ENCODE measurements around the gene EEF1AKMT2.
"Not testable (repeated sequence)": the region's sequence is repeated elsewhere in the genome, so short reads cannot be mapped to it uniquely, and the experiment has no call there.

EEF1AKMT2 gene

DNA sequence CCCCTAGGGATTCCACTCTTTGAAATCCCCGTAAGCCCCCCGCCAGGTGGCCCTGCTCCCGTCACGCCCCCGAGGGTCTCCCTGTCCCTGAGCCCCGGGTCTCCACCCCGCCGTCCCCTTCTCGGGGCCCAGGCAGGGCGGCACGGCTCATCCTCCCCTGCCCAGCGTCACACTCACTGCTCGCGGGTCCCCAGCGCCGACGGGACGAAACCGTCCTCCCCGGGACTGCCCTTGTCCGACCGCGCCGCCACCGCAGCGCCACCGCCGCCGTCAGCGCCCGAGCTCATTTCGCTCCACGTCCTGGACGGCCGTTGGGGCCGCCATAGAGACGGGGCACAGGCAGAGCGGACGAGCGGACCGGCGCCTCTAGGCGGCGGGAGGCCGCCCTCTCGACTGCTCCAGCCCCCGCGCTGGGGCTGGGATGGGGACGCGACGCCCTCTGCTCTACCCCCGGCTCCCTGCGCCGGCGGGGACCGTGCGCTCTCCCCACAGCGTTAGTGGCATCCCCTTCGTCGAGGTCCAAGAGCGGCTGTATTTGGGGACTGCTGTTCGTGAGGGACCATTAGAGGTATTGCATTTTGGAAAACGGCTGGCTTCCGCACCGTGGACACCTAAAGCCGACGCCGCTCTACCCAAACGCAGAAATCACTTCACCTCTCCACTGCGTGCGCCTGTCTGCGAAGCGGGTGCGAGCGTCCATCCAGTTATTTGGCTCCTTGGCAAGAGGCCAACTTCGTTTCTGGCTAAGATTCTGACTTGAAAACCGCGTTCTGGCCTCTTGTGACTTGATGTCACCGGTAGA is at the start of gene EEF1AKMT2:
Gene EEF1AKMT2 (minus strand): TSS at position 341 of the 802 bp plus-strand sequence. CDS start 54 bp downstream, at position 287.
- DNase-seq (ENCODE audit: low spot score) = peak; percentile 92

DNA sequence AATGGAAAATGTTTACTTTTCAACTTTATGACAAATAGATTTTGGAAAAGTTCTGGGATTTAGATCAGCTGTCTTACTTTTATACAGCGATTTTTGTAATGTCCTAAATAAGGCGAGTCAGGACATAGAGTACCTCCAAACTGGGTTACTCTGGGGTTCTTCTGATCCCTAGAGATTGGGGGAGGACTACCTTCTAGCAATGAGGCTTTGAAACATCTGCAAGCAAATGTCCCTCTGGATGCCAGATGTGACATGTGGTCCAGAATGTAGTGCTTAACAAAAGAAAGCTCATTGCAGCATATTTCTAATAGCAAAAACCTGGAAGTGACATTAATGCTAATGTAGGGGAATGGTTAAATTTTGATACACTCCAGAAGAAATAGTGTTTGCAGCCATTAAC is 46.0 kb upstream of the EEF1AKMT2 start:
- no peak for DNase-seq (ENCODE audit: low spot score)

DNA sequence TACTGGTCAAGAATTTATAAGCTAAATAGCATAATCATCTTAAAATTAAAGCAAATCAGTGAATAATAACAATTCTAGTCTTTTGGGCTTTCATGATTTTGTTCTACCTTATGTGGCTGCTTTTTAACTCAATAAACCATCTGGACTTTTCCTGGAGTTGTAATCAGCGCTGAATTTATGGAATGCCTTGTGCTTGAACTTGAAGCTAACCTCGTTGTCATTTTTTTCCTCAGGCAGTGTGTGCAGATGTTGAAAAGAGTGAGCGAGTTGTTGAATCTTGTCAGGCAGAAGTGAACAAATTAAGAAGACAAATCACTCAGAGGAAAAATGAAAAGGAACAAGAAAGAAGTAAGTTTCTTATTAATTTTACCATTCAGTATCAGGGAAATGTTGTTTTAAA is 39.4 kb upstream of the EEF1AKMT2 start:
- DNase-seq (ENCODE audit: low spot score) = no peak

DNA sequence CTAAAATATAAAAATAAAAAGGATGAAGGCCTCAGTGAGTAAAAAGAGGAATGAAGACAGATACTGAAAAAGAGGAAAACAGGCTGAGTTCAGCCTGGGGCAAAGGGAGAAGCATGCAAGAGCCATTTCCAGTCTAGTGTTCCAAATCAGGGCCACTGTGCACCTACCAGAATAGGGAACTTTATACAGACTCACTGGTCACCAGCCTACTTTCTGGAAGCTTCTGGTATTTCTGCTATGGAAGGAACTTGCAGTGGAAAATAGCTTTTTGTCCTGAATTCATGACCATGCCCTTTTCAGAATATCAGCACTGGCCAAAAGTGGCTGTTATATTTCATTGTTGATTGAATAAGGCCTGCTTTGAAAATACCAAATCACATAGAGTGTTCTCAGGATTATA is 38.8 kb upstream of the EEF1AKMT2 start:
- DNase-seq (ENCODE audit: low spot score) = no peak

DNA sequence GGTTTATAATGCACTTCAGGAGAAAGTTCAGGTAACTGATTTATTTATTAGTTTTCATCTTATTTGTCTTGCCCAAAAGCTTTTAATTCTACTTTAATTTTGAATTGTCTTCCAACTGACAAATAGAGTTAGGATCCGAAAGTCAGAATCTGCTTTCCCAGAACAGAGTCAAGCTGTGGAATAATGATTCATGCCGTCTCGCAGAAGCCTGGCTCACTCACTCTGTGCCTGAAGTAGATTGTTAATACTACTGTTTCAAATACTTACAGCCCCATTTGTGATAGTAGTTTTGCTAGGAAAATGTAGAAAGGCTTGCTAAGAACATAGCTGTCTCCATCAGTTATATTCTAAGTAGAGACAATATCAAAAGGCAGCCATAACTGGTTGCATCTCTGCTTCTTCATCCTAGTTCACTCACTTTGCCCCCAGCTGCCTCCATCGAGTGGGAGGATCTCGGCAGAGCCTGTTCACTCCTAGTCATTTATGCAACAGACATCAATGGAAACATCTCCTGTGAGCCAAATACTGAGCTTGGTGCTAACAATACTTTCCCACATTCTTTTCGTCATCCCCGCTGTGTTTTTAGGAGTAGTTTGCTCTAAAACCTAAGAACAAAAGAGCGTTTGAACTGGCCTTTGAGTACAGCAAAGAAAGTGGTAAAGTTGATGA is 37.9 kb upstream of the EEF1AKMT2 start:
- no peak for DNase-seq (ENCODE audit: low spot score)

DNA sequence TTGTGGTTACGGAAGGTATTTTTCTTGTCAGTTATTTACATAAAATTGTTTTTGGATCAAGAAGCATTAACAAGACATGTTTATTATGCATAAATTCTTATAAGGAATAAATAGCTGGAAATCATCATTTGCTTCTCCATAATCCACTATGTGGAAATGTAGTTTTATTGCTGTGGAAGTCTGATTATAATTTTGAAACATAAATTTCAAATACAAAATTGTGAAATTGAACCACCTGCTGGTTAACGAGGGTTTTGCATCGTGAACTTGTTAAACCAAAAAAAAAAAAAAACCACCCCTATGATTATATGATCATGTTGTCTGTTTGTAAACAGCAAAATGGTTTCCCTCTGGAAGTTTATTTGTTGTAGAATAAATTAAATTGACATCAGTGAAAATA is 35.8 kb upstream of the EEF1AKMT2 start:
- DNase-seq (ENCODE audit: low spot score) = peak; percentile 48

DNA sequence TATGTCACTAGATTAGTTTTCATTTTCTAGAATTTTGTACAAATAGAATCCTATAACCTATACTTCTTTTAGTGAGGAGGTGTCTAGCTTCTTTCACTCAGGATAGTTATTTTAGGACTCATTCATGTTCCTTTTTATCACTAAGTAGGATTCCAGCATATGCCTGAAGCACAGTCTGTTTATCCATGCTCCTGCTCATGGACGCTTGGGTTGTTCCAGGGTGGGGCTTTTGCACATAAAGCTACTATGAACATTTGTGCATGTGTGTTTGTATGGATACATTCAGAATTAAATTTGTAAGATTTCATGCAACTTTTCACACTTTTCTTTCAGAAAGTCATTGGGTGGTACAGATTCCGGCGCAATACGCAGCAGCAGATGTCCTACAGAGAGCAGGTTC is 34.6 kb upstream of the EEF1AKMT2 start:
- DNase-seq (ENCODE audit: low spot score) = no peak

DNA sequence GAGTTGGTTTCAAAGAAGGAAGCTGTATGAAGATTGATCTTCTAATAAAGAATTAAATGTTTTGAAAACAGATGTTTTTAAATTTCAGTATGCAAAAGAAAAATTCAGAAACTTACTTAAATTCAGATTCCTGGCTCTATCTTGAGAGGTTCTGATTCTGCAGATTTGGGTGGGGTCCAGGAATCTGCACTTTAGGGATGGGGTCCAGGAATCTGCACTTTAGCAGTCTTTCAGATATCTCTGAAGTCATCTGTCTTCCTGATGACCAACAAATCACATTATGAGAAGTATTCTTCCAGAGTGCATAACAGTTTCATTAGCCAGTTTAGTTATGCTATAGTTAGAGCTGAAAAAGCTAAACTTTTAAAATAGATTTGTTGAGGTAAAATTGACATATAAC is 34.0 kb upstream of the EEF1AKMT2 start:
- no peak for DNase-seq (ENCODE audit: low spot score)

DNA sequence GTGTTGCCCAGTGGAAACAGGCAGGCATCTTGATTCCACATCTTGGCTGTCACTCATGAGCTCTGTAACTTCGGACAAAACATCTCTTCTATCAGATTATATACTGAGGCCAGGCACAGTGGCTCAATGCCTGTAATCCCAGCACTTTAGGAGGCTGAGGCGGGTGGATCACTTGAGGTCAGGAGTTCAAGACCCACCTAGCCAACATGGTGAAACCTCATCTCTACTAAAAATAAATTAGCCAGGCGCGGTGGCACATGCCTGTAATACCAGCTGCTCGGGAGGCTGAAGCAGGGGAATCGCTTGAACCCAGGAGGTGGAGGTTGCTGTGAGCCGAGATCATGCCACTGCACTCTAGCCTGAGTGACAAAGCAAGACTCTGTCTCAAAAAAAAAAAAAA is 33.2 kb upstream of the EEF1AKMT2 start:
- DNase-seq (ENCODE audit: low spot score) = not testable (repeated sequence)

DNA sequence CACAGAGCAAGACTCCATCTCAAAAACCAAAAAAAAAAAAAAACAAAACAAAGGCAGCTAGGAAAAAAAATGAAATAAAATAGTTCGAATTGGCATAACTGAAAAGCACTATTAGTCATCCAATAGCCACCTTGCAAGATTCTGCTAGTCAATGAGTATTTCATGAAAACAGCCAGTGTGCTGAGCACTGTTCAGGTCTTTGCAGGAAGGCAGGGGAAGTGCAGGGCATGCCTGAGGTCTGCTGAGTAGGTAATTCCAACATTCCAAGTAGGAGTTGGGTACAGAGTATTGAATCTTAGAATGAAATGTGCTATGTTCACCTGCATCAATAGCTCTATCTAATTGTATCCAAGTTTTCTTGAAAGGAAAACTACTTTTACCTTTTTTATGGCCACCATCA is 32.8 kb upstream of the EEF1AKMT2 start:
- DNase-seq (ENCODE audit: low spot score) = no peak

DNA sequence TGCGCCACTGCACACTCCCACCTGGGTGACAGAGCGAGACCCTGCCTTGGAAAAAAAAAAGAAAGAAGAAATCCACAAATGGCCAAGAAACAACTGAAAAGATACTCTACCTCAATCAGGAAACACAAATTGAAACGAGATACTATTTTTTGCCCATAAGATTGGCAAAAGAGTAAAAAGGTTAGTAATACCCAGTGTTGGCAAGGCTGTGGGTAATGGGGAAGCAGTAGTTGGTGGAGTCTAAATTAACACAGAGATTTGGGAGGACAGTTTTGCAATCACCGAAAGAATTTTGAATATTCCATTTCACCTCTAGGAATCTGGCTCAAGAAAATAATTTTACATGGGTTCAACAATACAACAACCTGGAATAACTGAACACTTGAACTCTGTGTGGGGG is 29.8 kb upstream of the EEF1AKMT2 start:
- DNase-seq (ENCODE audit: low spot score) = no peak

DNA sequence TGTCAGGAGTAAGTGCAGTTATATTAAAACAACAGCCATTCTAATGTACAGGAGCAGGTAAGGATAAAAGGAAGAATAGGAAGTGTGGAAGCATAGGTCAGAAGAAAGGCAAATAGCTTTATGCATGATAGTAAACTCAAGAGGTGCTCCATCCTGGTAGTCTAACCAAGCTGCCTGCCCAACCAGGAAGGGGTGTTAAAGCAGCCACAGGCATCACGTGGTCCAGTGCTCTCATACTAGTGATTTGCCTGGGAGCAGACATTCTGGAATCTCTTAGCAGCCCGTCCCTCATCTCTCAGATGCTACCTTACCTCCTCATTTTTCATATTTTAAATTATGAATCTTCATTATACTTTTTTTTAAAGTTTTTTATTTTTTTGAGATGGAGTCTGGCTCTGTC is 28.4 kb upstream of the EEF1AKMT2 start:
- no peak for DNase-seq (ENCODE audit: low spot score)

DNA sequence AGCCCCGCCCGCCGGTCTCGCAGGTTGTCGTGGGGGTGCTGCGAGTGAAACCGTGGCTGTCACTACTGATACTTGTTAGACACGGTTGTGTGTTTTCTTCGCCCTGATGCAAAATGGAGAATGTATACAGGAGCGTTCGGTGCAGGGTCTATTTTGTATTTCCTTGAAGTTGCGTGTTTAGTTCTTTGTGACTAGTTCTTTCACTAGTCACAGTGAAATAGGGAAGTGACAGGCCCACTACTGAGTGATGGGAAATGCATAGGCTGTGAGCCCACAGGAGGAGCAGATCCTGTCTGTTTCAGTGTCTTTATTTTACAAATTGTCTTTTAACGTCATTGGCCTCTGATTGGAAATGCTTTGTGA is 10.6 kb upstream of the EEF1AKMT2 start:
- DNase-seq (ENCODE audit: low spot score) = peak; percentile 76

DNA sequence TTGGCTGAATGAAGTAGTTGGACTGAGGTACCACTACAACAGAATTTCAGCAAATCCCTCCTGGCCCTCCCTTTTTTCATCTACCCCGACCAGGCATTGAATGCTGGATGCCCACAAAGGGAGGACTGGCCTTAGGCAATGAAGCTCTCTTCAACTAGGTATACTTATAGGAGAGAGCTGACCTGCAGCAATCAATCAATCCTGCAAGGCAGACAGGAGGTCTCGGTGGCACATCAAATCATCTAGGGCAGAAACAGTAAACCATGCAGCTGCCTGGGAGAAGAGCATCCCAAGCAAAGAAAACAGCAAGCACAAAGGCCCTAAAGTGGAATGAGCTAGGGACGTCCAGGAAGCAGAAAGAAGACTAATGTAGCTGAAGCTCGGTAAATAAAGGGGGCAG is 7.5 kb upstream of the EEF1AKMT2 start:
- no peak for DNase-seq (ENCODE audit: low spot score)

DNA sequence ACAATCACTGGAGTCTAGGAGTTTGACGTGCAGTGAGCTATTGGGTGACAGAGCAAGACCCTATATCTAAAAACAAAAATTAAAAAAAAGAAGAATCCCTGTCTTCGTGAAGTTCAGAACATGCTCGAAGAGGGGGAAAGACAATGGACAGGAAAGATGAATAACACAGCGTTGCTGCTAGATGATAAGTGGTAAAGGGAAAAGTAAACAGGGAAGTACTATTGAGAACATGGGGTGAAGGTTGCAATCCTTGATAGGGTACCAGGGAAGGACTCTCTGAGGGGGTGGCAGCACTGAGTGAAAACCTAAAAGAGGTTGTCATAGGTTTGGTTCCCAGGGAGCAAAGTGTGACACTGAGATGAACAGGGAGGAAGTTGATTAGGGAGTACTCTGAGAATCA is 7.1 kb upstream of the EEF1AKMT2 start:
- DNase-seq (ENCODE audit: low spot score) = no peak

DNA sequence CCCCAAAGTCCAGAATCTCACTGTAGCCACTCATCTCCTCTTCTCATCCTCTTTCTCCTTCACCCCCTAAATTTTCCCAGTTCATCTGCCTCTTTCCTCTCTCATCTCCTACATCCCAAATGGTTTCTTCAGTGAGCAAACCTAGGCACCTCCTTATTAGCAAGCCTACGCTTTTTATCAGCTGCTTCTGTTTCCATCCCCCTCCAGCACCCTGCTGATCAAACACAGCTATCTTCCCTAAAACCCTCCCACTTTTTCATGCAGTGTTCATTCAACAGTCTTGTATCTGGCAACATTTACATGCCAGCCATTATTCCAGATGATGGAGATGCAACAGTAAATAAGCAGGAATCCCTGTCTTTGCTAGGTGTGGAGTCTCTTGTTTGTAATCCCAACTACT is 6.7 kb upstream of the EEF1AKMT2 start:
- no peak for DNase-seq (ENCODE audit: low spot score)

DNA sequence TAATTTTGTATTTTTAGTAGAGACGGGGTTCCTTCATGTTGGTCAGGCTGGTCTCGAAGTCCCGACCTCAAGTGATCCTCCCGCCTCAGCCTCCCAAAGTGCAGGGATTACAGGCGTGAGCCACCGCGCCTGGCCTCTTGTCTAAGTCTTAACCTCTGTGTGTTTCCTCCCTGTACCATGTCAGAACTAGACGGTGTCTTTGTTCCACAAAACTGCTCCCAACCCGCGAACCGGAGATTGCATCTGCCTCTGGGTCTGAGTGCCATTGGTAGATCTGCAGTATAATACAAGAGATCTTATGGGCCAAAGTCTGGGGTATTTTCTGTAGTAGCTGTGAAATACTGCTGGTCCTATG is 1.3 kb upstream of the EEF1AKMT2 start:
- no peak for DNase-seq (ENCODE audit: low spot score)

DNA sequence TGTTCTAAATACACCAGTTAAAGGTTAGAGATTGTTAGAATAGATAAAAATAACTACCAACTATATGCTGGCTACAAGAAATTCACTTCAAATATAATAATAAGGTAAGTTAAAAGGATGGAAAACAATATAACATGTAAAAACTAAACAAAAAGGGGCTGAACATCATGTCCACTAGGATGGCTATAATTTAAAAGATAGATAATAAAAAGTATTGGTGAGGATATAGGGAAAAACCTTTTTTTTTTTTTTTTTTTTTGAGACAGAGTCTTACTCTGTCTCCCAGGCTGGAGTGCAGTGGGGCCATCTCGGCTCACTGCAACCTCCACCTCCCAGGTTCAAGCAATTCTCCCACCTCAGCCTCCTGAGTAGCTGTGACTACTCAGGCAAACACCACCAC is 8.8 kb downstream of the EEF1AKMT2 start:
- DNase-seq (ENCODE audit: low spot score) = not testable (repeated sequence)

DNA sequence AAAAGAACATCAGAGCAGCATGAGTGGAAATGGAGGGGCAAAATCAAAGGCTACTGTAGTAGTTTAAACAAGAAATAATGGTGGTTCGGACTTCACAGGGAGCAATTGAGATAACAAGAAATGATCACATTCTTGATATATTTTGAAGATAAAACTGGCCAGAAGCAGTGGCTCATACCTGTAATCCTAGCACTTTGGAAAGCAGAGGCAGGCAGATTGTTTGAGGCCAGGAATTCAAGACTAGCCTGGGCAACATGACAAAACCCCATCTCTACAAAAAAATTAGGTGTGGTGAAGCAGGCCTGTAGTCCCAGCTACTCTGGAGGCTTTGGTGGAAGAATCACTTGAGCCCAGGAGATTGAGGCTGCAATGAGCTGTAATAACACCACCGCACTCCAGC is 22.9 kb downstream of the EEF1AKMT2 start:
- no peak for DNase-seq (ENCODE audit: low spot score)

DNA sequence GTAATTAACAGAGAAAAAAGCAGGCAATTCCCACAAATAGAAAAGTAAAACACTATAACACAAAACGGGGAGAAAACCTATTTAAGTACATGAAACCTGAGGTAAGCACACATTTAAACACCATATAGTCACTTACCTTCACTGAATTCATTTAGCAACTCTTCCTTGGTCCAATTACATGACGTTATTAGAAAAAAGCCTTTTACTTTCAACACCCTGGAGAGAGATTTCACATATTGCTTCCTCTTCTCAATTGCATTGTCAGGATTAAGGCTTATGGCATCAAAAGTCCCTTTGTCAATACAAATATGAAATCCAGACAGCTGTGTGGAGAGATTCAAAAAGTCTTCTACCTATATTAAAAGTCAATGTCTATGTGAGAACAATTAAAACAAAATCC is 26.4 kb downstream of the EEF1AKMT2 start:
- no peak for DNase-seq (ENCODE audit: low spot score)

DNA sequence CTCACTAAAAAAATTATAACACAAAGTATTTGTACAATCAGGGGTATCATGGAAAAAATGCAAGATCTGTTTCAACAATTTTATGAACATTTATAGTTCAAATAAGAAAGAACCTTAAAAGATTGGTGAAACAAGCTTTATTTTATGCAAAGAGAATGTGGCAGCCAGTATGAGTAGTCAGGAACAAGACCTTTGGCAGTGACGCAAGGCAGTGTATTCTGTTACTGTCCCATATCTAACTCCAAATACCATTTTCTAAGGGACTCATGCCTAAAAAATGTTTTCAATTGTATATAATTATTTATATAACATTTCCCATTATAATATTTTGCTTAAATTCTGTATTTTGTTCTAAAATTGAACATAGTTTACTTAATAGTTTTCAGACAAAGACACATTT is 28.4 kb downstream of the EEF1AKMT2 start:
- no peak for DNase-seq (ENCODE audit: low spot score)

DNA sequence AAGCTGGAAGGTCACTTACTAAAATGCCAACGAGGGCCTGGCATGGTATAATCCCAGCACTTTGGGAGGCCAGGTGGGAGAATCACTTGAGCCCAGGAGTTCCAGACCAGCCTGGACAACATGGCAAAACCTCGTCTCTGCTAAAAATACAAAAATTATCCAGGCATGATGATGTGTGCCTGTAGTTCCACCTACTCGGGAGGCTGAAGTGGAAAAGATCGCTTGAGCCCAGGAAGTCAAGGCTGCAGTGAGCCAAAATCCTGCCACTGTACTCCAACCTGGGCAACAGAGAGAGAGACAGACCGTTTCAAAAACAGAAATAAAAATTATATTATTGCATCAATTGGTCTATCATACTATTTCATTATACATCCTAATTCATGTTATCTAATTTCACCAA is 29.4 kb downstream of the EEF1AKMT2 start:
- no peak for DNase-seq (ENCODE audit: low spot score)

DNA sequence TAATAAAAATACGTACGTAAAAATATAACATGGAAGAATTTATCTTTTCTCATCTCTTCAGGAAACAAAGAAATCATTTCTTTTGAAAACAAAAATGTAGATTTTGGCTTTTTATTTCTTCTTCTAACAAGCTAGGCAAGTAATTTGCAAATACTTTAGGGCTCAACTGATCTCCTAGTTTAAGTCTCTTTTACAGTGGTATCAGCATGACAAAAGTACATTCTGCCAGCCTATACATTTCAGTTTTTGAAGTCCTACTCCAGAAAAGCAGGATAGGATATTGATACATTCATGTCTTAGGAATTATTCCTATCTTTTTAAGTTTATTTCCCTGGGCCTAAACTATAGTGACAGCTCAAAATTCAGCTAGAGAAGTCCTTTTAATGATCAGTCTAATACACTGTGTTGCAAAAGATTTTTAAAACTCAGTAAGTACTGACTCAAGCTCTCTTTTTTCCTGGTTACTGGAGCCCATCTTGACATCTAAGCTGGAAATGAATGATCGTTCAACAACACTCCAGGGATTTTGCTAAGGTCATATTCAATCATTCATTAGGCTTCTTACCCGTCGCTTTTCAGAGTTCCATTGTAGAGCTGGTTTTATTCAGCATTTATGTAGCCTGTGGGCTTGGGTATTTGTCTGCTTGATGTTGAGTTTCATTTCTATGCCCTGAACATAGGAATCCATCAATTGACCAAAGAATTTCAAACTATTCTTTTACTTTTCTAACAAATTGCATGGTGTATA is 35.4 kb downstream of the EEF1AKMT2 start:
- no peak for DNase-seq (ENCODE audit: low spot score)

Measured in NAMALWA (cell line).